Fibroblast of skin of left biceps (primary cell): Measurements from ENCODE around the gene FAM180B.
A peak's percentile ranks its signal among the peaks of the same experiment; 100 is the strongest.
"Not testable (repeated sequence)": the region's sequence is repeated elsewhere in the genome, so short reads cannot be mapped to it uniquely, and the experiment has no call there.

Experiments
- DNase-seq, 2 experiments: peaks; one replicate each; pipeline ENCODE4 v3.0.0-alpha.2; 2013; ENCODE audit warnings: low read depth in 2 of 2

The FAM180B gene

GRCh38 chr11:47595029-47595428 lies 8.6 kb downstream of the FAM180B start:
- no peak for DNase-seq

GRCh38 chr11:47595967-47596366 lies 9.5 kb downstream of the FAM180B start:
- DNase-seq = no peak

- no peak for DNase-seq
Measured at GRCh38 chr11:47599902-47600301, 13.4 kb downstream of the FAM180B start.

GRCh38 chr11:47603295-47603694 lies 16.8 kb downstream of the FAM180B start:
- DNase-seq = no peak

GRCh38 chr11:47605921-47606320 lies 19.4 kb downstream of the FAM180B start:
- no peak for DNase-seq

GRCh38 chr11:47606731-47607130 lies 20.3 kb downstream of the FAM180B start:
- DNase-seq = no peak

GRCh38 chr11:47607380-47607779 lies 20.9 kb downstream of the FAM180B start:
- DNase-seq = peak; percentile 55 to 59

GRCh38 chr11:47609675-47610074 lies 23.2 kb downstream of the FAM180B start:
- no peak for DNase-seq

GRCh38 chr11:47611348-47611794 lies 24.9 kb downstream of the FAM180B start:
- DNase-seq = no peak

- DNase-seq = no peak
Measured at GRCh38 chr11:47615249-47615648, 28.8 kb downstream of the FAM180B start.

- peak; percentile 40 to 41 for DNase-seq
Measured at GRCh38 chr11:47616726-47617416, 30.4 kb downstream of the FAM180B start.

GRCh38 chr11:47617417-47617809 lies 30.9 kb downstream of the FAM180B start:
- DNase-seq = no peak

- DNase-seq = no peak
Measured at GRCh38 chr11:47620836-47621378, 34.4 kb downstream of the FAM180B start.

- no peak for DNase-seq
Measured at GRCh38 chr11:47626234-47626633, 39.8 kb downstream of the FAM180B start.

- no peak for DNase-seq
Measured at GRCh38 chr11:47628026-47628425, 41.5 kb downstream of the FAM180B start.

- no peak for DNase-seq
Measured at GRCh38 chr11:47631473-47631872, 45.0 kb downstream of the FAM180B start.

GRCh38 chr11:47636331-47636730 lies 49.9 kb downstream of the FAM180B start:
- DNase-seq = not testable (repeated sequence)
